ENCODE measurements around the gene GJD2.

DNA sequence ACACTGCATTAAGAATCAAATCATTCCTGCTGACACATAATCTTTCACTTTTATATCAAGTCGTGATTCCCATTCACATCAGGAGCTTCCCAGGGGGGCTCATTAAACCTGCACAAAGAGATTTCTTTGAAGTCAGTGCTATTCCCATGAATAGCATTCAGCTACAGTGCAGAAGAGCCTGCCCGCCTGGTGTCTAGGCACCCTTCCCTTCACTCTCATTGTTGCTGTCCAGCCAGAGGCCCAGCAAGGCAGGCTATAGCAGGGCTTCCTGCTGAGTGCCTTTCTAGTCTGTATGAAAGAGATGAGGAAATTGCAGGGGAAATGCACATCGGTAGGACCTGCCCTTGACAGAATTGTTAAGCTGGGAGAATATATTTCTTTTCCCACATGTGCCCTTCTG, 4.5 kb upstream of the GJD2 start:
- TF ChIP-seq GATA2 (IDR thresholded peaks at IDR 0.05; ENCODE audit: low read depth, low read length) (no peak), GATA3 (IDR thresholded peaks at IDR 0.05; ENCODE audit: low read depth, low read length) (no peak)

All from SH-SY5Y (cell line).